Activated CD4-positive, alpha-beta T cell treated with anti-CD3 and anti-CD28 coated beads, Interleukin-2, amount 10 ng/mL, durations not matched to agents 7 days and 5 days (primary cell): ENCODE results near the gene NKX2-4. TPM values are rescaled to one million over a fixed set of nuclear protein-coding genes. Genes with fewer than 3 reads are reported as not detected.

Experiments
- CTCF ChIA-PET: fragments of 350-600 bp; sonication (Branson Sonifier 250); formaldehyde crosslinking; loops from one replicate; lab custom pipeline; 2021; ENCODE audit warnings: antibody characterized with exemption; lab: Charles Lee
- POLR2A ChIA-PET: fragments of 350-600 bp; sonication (Branson Sonifier 250); formaldehyde crosslinking; loops from one replicate; lab custom pipeline; 2021; ENCODE audit warnings: antibody characterized with exemption; lab: Charles Lee
- DNase-seq: peaks from one replicate; pipeline ENCODE4 v3.0.0-alpha.2; 2020
- H3K27ac Mint-ChIP-seq: one replicate; pipeline ENCODE4 v1.8.0; 2021; ENCODE audit warnings: mild to moderate bottlenecking, moderate library complexity, mixed read lengths
- H3K27me3 Mint-ChIP-seq: one replicate; pipeline ENCODE4 v1.8.0; 2021; ENCODE audit warnings: mixed read lengths
- H3K36me3 Mint-ChIP-seq: one replicate; pipeline ENCODE4 v1.8.0; 2021; ENCODE audit warnings: low read depth, mixed read lengths
- H3K4me1 Mint-ChIP-seq: one replicate; pipeline ENCODE4 v1.8.0; 2021; ENCODE audit warnings: mixed read lengths
- H3K4me3 Mint-ChIP-seq: one replicate; pipeline ENCODE4 v1.8.0; 2021; ENCODE audit warnings: mild to moderate bottlenecking, moderate library complexity, mixed read lengths
- H3K9me3 Mint-ChIP-seq: one replicate; pipeline ENCODE4 v1.8.0; 2021; ENCODE audit warnings: mixed read lengths
- total RNA-seq, 2 experiments: library from RNA; stranded (reverse); gene quantifications; one replicate each; pipeline ENCODE4 v1.2.3, GENCODE V29; 2021

The NKX2-4 gene
- total RNA-seq, 2 experiments from 2014 or later, result not detected

DNA sequence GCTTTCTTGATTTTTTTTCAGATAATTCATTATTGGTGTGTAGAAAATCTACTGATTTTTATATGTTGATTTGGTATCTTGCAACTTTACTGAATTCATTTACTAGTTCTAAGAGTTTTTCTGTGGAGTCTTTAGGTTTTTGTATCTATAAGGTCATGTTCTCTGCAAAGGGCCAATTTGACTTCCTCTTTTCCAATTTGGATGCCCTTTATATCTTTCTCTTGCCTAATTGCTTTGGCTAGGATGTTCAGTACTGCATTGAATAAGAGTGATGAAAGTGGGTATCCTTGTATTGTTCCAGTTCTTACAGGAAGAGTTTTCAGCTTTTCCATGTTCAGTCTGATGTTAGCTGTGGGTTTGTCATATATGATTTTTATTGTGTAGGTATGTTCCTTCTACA is 14.4 kb upstream of the NKX2-4 start:
- Mint-ChIP-seq H3K4me3 (no peak overlapping the region), H3K27ac (no peak overlapping the region), H3K27me3 (peaks cover 67% of the 10 kb centered on the region), H3K4me1 (peaks cover 13% of the 10 kb centered on the region), H3K9me3 (peaks cover 17% of the 10 kb centered on the region), H3K36me3 (peaks cover 1% of the 10 kb centered on the region)
- ChIA-PET CTCF (no interaction called here), POLR2A (no interaction called here)
- no peak for DNase-seq

DNA sequence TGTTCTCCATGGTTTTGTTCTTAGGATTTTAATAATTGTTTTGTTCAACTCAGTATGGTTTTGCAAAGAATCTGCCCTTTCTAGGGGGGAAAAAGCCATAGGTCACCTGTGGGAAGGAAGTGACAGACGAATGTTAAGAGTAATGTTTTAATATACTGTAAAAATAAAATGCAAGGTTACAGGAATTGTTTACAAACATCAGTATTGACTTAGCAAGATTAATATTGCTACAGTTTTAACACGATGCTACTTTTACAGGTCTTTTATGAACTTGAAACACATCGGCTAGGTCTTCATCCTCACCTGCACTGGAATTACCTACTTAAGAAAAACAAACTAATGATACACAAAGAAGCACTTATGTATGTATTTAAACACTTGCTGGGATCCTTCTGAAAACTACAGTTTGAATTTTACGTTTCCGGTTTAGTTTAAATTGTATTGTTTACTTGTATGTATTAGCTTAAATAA is 1.7 kb upstream of the NKX2-4 start:
- Mint-ChIP-seq H3K36me3 (peaks cover 6% of the 10 kb centered on the region), H3K27ac (no peak overlapping the region), H3K27me3 (peaks cover 72% of the 10 kb centered on the region), H3K9me3 (no peaks in the 10 kb centered on the region), H3K4me3 (no peak overlapping the region), H3K4me1 (peaks cover 14% of the 10 kb centered on the region)
- ChIA-PET POLR2A (no interaction called here), CTCF (no interaction called here)
- DNase-seq, result no peak

DNA sequence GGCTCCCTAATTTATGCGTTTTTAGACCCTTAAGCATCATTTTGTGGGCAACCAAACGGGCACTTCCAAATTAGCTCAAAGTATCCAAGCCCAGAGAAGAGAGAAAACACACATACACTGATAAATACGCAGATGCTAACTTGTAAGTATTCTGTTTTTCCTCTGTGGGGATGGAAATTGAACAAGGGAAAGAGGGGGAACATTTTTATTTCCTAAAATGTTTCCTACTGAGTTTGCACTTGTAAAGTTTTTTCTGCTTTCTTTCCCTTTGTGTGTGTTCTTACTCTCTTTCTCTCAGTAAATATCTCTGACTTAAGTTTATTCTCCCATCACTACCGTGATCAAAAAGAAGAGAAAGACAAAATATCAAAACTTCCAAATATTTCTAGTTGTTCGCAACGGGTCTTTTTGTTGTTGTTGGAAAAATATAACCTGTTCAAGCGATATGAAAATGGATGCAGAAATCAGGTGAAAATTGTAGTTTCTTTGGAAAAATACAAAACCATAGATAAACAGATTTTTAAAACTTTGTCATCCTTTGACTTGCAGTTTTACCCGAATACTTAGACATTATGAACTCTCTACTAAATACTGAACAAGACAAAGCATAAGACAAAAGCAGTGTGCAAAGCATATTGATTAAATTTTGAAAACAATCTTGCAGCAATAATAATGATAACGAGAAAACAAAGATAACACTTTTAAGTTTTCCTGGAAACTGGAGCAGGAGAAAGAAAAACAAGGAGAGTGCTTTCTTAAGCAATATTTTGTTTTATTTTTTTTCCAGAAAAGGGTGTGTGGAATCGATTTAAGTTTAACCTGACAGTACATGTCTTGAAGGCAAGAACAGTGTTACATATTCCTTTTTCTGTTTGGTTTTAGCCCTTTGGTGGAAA is 1.0 kb upstream of the NKX2-4 start:
- Mint-ChIP-seq H3K4me1 (peaks cover 15% of the 10 kb centered on the region), H3K4me3 (peak overlapping the region; percentile 48), H3K27me3 (peaks cover 73% of the 10 kb centered on the region), H3K36me3 (peaks cover 6% of the 10 kb centered on the region), H3K9me3 (no peaks in the 10 kb centered on the region), H3K27ac (no peak overlapping the region)
- ChIA-PET CTCF (no interaction called here), POLR2A (no interaction called here)
- DNase-seq, result no peak

DNA sequence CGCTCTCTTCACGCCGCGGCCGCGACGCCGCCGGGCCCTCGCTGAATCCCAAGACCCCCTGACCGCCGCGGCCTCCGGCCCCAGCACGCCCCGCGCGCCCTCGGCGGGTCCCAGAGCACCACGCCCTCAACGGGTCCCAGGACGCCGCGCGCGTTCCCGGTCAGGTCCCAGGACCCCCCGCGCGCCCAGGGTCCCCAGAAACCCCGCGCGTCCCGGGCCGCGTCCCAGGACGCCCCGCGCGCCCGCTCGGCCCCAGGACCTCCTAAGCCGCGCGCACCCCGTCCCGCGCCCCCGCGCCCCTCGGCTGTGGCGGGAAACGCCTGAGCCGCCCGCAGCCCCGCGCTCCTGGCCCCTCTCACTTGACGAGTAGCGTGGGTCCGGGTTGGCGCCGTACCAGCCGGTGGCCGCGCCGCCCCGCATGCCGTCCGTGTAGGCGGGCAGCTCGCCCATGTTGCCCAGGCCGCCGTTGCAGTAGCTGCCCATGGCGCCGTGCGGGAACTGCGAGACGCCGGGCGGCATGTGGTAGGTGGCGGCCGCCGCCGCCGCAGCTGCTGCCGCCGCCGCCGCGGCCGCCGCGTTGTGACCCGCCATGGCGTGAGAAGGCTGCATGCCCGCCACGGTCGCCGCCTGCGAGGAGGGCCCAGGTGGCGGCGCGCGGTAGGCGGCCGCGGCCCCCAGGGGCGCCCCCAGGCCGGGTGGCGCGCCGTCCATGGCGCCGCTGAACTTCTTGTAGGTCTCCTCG is 556 bp downstream of the NKX2-4 start:
- Mint-ChIP-seq H3K27ac (no peak overlapping the region), H3K27me3 (peaks cover 78% of the 10 kb centered on the region), H3K36me3 (peaks cover 9% of the 10 kb centered on the region), H3K4me3 (no peak overlapping the region), H3K4me1 (peaks cover 31% of the 10 kb centered on the region), H3K9me3 (no peaks in the 10 kb centered on the region)
- CTCF ChIA-PET, result interaction anchor here (1.5 kb wide), 1 partner anchor 176 kb away, joined by 3 read pairs; no protein-coding TSS in a partner anchor
- no peak for DNase-seq
- POLR2A ChIA-PET, result no interaction called here

DNA sequence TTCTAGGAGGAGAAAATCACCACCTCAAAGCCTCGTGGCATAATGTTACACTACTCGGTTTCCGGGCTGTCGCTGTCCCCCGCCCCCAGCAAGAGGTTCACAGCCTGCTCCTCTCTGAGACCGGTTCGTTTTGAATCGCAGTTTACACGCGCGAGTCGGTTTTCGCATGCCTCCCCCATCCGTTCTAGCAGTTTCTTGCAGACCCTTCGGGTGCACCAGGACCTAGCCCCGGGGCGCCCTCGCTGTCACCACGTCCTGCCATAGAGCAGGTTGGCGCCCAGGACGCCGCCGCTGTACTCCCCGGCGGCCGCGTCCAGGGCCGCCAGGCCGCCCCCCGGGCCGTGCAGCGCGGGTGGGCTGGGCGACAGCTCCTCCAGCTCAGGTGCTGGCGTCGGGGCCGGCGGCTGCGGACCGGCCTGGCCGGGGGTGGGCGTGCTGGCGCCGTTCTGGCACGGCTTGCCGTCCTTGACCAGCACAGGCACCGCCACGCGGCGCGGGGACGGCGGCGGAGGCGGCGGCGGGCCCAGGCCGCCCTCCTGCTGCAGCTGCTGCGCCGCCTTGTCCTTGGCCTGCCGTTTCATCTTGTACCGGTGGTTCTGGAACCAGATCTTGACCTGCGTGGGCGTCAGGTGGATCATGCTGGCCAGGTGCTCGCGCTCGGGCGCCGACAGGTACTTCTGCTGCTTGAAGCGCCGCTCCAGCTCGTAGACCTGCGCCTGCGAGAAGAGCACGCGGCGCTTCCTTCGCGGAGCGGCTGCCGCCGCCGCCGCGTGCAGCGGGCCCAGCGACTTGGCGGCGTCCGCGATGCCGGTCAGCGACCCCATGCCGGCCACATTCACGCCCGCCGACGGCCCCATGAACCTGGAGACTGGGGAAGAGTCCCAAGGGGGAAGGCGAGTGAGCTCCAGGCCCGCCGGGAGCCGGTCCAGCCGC is 1.4 kb downstream of the NKX2-4 start:
- H3K27ac Mint-ChIP-seq, result peak overlapping the region; percentile 63
- H3K4me1 Mint-ChIP-seq, result peaks cover 35% of the 10 kb centered on the region
- DNase-seq, result peak; percentile 64
- H3K4me3 Mint-ChIP-seq, result peak overlapping the region; percentile 62
- peaks cover 78% of the 10 kb centered on the region for H3K27me3 Mint-ChIP-seq
- ChIA-PET CTCF (interaction anchor here (1.5 to 2.9 kb wide), 2 partner anchors 109 to 175 kb away, joined by 3 to 10 read pairs; no protein-coding TSS in a partner anchor), POLR2A (no interaction called here)
- H3K36me3 Mint-ChIP-seq, result peaks cover 13% of the 10 kb centered on the region
- no peaks in the 10 kb centered on the region for H3K9me3 Mint-ChIP-seq

DNA sequence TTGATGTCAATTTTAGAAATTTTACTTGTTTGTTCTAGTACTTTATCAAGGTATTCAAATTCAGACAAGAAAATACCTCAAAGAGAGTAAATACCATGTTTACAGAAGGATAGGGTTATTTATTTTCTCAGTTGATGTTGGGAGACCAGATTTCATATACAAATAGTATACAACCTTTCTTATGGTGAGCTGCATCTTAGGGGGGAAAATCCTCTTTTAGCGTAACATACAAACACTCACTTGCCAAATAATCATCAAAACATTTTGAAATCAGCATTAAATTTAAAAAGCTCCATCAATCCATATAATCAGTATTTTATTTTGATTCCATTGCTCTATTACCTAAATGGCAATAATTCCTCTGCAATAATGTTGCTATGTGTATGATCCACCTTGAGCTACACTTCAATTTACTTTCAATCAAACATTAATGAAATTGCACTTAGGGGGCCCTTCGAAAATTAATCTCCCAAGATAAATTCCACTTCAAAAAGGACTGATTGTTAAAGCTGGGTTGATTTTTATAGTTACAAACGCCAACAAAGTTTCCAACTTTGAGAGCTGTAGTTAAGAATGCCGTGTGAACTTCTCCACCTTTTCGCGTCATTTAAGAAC is 2.2 kb downstream of the NKX2-4 start:
- no peak for DNase-seq
- ChIA-PET CTCF (interaction anchor here (2.9 kb wide), 1 partner anchor 110 kb away, joined by 10 read pairs; no protein-coding TSS in a partner anchor), POLR2A (no interaction called here)
- peak overlapping the region; percentile 62 for H3K4me3 Mint-ChIP-seq
- H3K36me3 Mint-ChIP-seq, result peaks cover 17% of the 10 kb centered on the region
- H3K4me1 Mint-ChIP-seq, result peaks cover 35% of the 10 kb centered on the region
- H3K27ac Mint-ChIP-seq, result peak overlapping the region; percentile 63
- peaks cover 74% of the 10 kb centered on the region for H3K27me3 Mint-ChIP-seq
- no peaks in the 10 kb centered on the region for H3K9me3 Mint-ChIP-seq

DNA sequence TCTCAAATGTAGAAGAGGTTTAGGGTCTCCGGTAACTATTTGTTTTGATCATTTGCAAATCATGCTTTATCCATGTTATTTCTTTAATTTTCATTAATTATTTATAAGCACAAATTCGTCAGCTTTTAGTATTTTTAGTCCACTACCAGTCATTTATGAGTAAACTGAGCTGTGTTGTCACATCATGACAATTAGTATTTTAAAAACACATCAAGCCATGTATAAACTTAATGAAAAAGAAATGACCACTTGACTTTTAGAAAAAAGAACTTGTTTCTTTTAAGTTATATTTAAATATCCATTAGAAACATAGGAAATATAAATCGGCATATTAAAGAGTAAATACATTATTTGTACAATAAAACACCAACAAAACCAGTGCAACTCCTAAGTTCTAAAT is 2.8 kb downstream of the NKX2-4 start:
- ChIA-PET CTCF (interaction anchor here (2.9 kb wide), 1 partner anchor 111 kb away, joined by 10 read pairs; no protein-coding TSS in a partner anchor), POLR2A (no interaction called here)
- Mint-ChIP-seq H3K4me1 (peaks cover 35% of the 10 kb centered on the region), H3K9me3 (no peaks in the 10 kb centered on the region), H3K36me3 (peaks cover 21% of the 10 kb centered on the region), H3K27ac (no peak overlapping the region), H3K4me3 (no peak overlapping the region), H3K27me3 (peaks cover 71% of the 10 kb centered on the region)
- no peak for DNase-seq

DNA sequence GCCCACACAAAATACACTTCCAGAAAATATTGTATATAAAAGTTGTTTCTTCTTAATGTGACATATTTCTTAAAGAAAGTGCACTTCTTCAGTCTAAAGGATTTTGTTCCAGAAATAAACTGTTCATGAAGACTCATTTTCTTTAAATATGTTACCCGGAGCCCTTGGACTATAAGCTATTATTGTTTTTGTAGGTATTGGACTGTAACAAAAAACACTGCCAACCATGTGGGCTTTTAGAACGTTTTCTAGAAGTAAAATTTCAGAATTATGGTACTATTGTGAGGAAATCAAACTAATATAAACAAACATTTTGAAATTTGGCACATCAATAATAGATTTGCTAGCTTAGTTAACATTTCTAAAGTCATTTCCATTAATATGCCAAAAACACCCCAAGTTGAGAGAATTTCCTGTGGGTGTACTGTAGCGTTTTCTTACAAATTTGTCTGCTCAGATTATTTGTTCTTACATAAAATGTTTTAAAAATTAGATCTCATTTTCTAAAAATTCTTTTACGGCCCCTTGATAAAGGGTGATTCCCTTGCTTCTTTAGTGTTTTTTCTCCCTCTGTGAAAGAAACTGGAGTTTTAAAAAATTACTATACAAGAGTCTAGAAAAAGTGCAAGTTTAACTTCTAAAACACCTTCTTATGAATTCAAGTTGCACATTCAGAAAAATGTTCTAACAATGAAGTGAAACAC is 3.4 kb downstream of the NKX2-4 start:
- Mint-ChIP-seq H3K4me3 (no peak overlapping the region), H3K27ac (no peak overlapping the region), H3K9me3 (no peaks in the 10 kb centered on the region), H3K27me3 (peaks cover 65% of the 10 kb centered on the region), H3K4me1 (peaks cover 35% of the 10 kb centered on the region), H3K36me3 (peaks cover 24% of the 10 kb centered on the region)
- DNase-seq, result no peak
- ChIA-PET POLR2A (no interaction called here), CTCF (interaction anchor here (2.9 kb wide), 1 partner anchor 111 kb away, joined by 10 read pairs; no protein-coding TSS in a partner anchor)

DNA sequence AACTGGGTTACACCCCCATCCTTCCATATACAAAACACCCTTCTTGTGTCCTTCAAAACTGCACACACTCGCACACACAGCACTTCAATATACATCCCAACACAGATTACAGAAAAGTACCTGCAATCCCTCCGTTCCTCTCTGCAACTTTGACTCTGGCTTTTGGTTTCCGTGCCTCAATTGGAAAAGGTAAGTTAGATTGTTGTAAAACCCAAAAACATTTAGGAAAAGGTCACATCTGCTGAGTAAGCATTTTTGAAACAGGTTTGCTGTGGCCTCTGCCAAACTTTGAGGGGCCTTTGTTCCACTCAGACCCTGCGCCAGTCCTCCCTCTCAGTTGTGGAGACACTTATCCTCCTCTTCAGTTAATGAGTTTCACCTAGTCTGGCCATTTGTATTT is 4.2 kb downstream of the NKX2-4 start:
- ChIA-PET POLR2A (no interaction called here), CTCF (interaction anchor here (2.9 kb wide), 1 partner anchor 112 kb away, joined by 10 read pairs; no protein-coding TSS in a partner anchor)
- no peak for DNase-seq
- no peaks in the 10 kb centered on the region for H3K9me3 Mint-ChIP-seq
- H3K36me3 Mint-ChIP-seq, result peaks cover 27% of the 10 kb centered on the region
- H3K4me3 Mint-ChIP-seq, result no peak overlapping the region
- no peak overlapping the region for H3K27ac Mint-ChIP-seq
- H3K4me1 Mint-ChIP-seq, result peaks cover 35% of the 10 kb centered on the region
- peaks cover 57% of the 10 kb centered on the region for H3K27me3 Mint-ChIP-seq

DNA sequence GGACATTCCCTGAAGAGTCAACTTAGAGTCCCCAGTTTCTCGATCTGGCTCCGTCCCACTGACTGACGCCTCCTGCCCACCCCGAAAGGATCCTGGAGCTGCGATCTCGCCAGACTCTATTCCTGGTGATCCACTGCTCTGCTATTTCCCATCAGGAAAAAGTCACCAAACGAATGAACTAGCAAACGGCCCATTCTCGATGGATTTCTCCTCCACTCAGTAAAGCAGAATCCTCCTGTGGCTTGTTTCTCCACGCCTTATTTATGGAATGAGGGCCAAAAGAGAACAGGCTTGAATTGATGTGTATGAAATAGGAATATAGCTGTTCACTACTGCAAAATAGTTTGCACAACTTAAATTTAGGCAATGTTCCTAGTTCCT is 5.4 kb downstream of the NKX2-4 start:
- no peak for DNase-seq
- Mint-ChIP-seq H3K27ac (no peak overlapping the region), H3K4me3 (no peak overlapping the region), H3K9me3 (no peaks in the 10 kb centered on the region), H3K4me1 (peaks cover 29% of the 10 kb centered on the region), H3K27me3 (peaks cover 50% of the 10 kb centered on the region), H3K36me3 (peaks cover 36% of the 10 kb centered on the region)
- ChIA-PET POLR2A (no interaction called here), CTCF (no interaction called here)

DNA sequence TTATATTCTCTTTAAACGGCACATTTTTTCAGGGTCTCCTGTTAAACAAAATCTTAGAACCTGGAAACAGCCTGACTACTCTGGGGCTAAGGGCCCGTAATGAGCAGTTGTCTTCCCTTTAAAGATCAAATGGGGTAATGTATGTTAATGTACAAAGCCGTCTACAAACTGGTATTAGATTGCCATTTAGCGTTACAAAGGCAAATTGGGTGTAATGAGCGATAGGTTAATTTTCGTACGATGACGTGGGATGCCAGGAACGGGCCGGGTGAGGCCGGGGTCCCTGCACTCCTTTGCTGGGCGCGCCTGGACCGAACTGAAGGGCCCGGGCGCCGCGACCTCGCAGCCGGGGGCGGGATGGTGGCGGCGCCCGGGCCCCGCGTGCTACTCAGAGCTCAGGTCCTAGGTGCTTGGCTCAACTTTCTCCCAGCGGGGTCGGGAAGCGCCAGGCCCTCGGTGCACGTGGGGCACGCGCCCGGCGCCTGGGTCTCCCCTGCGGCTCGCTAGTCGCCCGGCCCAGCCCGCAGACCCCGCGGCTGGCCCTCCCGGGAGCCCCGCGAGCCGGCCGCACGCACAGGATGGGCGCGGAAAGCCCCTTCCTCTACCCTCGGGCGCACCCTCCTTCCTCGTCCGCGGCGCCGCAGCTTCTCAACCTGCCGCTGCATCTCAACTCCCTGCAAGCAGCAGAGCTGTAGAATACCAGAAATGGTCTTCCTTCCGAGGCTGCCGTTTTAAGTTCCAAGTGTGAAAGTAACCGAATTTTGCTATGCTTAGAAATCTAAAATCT is 5.9 kb downstream of the NKX2-4 start:
- DNase-seq, result no peak
- H3K27ac Mint-ChIP-seq, result no peak overlapping the region
- POLR2A ChIA-PET, result no interaction called here
- H3K9me3 Mint-ChIP-seq, result no peaks in the 10 kb centered on the region
- peaks cover 29% of the 10 kb centered on the region for H3K4me1 Mint-ChIP-seq
- H3K36me3 Mint-ChIP-seq, result peaks cover 42% of the 10 kb centered on the region
- no peak overlapping the region for H3K4me3 Mint-ChIP-seq
- CTCF ChIA-PET, result no interaction called here
- H3K27me3 Mint-ChIP-seq, result peaks cover 50% of the 10 kb centered on the region
